GM12891 (cell line): ENCODE data around the gene TMEM121.

Source experiments
- POLR2A ChIP-seq: IDR thresholded peaks from 2 replicates; pipeline ENCODE4 v1.6.1; 2011; ENCODE audit warnings: low read depth, low read length, control low read depth
- POLR2AphosphoS5 ChIP-seq: IDR thresholded peaks from 2 replicates; pipeline ENCODE4 v1.6.1; 2011; ENCODE audit warnings: low read depth, low read length, control low read depth
- SPI1 ChIP-seq: IDR thresholded peaks from 2 replicates; pipeline ENCODE4 v1.6.1; 2011; ENCODE audit warnings: low read depth, low read length, control low read depth
- TAF1 ChIP-seq: IDR thresholded peaks from 2 replicates; pipeline ENCODE4 v1.6.1; 2011; ENCODE audit warnings: low read depth, low read length, control low read depth

- TF ChIP-seq TAF1 (no peak), POLR2A (no peak), SPI1 (no peak), POLR2AphosphoS5 (no peak)
These were observed 37.4 kb upstream of the TMEM121 start for GRCh38 chr14:105488781-105489541.
